Osteoblast (primary cell): ENCODE results near the gene COL24A1. TPM values are rescaled to one million over a fixed set of nuclear protein-coding genes. Genes with fewer than 3 reads are reported as not detected.
"Not testable (repeated sequence)": the region's sequence is repeated elsewhere in the genome, so short reads cannot be mapped to it uniquely, and the experiment has no call there.

Experiments
- DNase-seq: peaks from one replicate; pipeline ENCODE4 v3.0.0; 2011; ENCODE audit warnings: low spot score, mixed read lengths; ENCODE audit not compliant: insufficient read length; ENCODE audit errors: missing footprints
- H2AFZ ChIP-seq: 2 replicates; pipeline ENCODE4 v1.6.0; 2011; ENCODE audit warnings: mild to moderate bottlenecking, low read length
- H3K27ac ChIP-seq: 2 replicates; pipeline ENCODE4 v1.5.1; 2011; ENCODE audit warnings: mild to moderate bottlenecking, low read depth, low read length, moderate library complexity
- H3K27me3 ChIP-seq: 2 replicates; pipeline ENCODE4 v1.6.0; 2012; ENCODE audit warnings: mild to moderate bottlenecking, control low read depth, inconsistent platforms, low read length, moderate library complexity; ENCODE audit not compliant: insufficient read depth
- H3K36me3 ChIP-seq: 2 replicates; pipeline ENCODE4 v1.5.1; 2011; ENCODE audit warnings: mild to moderate bottlenecking, low read length, control low read depth, moderate library complexity; ENCODE audit not compliant: insufficient read depth
- H3K4me1 ChIP-seq: 2 replicates; pipeline ENCODE4 v1.5.1; 2011; ENCODE audit warnings: mild to moderate bottlenecking, low read length, control low read depth, moderate library complexity; ENCODE audit not compliant: insufficient read depth
- H3K4me2 ChIP-seq: 2 replicates; pipeline ENCODE4 v1.6.0; 2011; ENCODE audit warnings: mild to moderate bottlenecking, low read length; ENCODE audit not compliant: insufficient read depth
- H3K4me3 ChIP-seq: fragments of 200-600 bp; sonication (generic); 3 replicates; pipeline ENCODE4 v1.5.1; 2012; ENCODE audit warnings: mild to moderate bottlenecking, low read length, inconsistent platforms; ENCODE audit not compliant: insufficient read depth
- H3K79me2 ChIP-seq: 2 replicates; pipeline ENCODE4 v1.6.0; 2012; ENCODE audit warnings: mild to moderate bottlenecking, low read length, control low read depth, inconsistent platforms; ENCODE audit not compliant: insufficient read depth
- H3K9me3 ChIP-seq: 2 replicates; pipeline ENCODE4 v1.5.1; 2011; ENCODE audit warnings: low read depth, low read length, control low read depth
- H4K20me1 ChIP-seq: 2 replicates; pipeline ENCODE4 v1.6.0; 2012; ENCODE audit warnings: mild to moderate bottlenecking, low read length, control low read depth; ENCODE audit not compliant: insufficient read depth
- total RNA-seq: library from RNA; depleted of rRNA; stranded (reverse); fragments of >200 nt; gene quantifications from 2 replicates; pipeline ENCODE4 v1.2.3, GENCODE V29; 2012
- TF ChIP-seq, protein P1 (sequence below): IDR thresholded peaks from 2 replicates; pipeline ENCODE4 v1.5.1; 2011; ENCODE audit warnings: mild to moderate bottlenecking, low read depth, low read length, moderate library complexity; ENCODE audit errors: extremely low read depth

The COL24A1 gene
- total RNA-seq, 1 donor = 1.1 TPM

DNA sequence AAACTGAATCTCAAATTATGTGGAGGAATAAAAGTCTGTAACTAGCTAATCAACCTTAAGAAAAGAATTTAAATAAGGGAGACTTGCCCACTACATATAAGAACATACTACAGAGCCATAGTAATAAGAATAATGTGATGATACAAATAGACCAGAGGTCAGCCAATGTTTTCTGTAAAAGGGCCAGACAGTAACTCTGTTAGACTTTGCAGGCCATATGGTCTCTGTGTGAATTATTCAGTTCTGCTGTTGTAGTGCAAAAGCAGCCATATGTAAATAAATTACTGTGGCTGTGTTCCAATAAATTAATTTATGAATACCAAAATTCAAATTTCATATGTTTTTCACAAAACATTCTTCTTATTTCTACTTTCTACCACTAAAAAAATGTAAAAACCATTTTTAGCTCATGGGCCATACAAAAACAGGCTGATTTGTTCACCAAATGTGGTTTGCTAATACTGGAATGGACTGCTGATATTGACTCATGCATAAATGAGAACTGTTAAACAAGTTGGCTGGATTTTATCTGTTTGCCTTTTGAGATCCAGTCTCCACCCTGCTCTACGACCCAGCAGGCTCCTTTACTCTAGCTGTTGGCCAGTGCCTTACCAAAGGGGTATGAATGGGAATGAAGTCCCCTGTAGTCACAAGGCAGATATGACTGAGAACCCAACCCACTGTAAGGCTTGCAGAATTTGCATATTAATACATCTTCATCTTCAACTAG, 350.2 kb downstream of the COL24A1 start:
- no peak overlapping the region for H3K4me2 ChIP-seq
- no peaks in the 10 kb centered on the region for H3K36me3 ChIP-seq
- H3K27ac ChIP-seq = no peak overlapping the region
- no peak overlapping the region for H2AFZ ChIP-seq
- no peak for DNase-seq
- H4K20me1 ChIP-seq = no peaks in the 10 kb centered on the region
- TF ChIP-seq, protein P1, sequence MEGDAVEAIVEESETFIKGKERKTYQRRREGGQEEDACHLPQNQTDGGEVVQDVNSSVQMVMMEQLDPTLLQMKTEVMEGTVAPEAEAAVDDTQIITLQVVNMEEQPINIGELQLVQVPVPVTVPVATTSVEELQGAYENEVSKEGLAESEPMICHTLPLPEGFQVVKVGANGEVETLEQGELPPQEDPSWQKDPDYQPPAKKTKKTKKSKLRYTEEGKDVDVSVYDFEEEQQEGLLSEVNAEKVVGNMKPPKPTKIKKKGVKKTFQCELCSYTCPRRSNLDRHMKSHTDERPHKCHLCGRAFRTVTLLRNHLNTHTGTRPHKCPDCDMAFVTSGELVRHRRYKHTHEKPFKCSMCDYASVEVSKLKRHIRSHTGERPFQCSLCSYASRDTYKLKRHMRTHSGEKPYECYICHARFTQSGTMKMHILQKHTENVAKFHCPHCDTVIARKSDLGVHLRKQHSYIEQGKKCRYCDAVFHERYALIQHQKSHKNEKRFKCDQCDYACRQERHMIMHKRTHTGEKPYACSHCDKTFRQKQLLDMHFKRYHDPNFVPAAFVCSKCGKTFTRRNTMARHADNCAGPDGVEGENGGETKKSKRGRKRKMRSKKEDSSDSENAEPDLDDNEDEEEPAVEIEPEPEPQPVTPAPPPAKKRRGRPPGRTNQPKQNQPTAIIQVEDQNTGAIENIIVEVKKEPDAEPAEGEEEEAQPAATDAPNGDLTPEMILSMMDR = no peak
- H3K79me2 ChIP-seq = no peaks in the 10 kb centered on the region
- H3K4me1 ChIP-seq = no peaks in the 10 kb centered on the region
- no peaks in the 10 kb centered on the region for H3K27me3 ChIP-seq
- H3K4me3 ChIP-seq = no peak overlapping the region
- no peaks in the 10 kb centered on the region for H3K9me3 ChIP-seq

DNA sequence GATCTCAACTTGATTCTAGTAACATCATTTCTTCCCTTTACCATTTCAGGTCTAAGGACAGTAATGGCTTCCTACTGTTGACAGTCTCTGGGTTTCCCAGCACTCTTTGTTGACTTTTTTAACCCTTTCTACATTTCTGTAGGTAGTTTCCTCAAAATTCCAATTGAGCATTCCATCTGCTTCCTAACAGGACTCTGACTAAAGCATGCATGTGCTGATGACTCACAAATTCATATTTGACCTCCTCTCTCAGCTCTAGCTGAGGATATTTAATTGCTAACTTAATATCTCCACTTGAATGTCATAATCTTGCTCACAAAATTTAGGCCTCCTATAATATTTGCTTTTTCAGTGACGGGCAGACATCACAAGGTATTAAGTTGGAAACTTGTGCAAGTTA, 355.1 kb downstream of the COL24A1 start:
- Histone ChIP-seq H3K9me3 (no peaks in the 10 kb centered on the region), H3K27ac (no peak overlapping the region), H3K36me3 (no peaks in the 10 kb centered on the region), H3K79me2 (no peaks in the 10 kb centered on the region), H3K4me1 (no peaks in the 10 kb centered on the region), H3K4me3 (no peak overlapping the region), H3K4me2 (no peak overlapping the region), H3K27me3 (no peaks in the 10 kb centered on the region), H4K20me1 (no peaks in the 10 kb centered on the region), H2AFZ (no peak overlapping the region)
- TF ChIP-seq, protein P1 = no peak
- no peak for DNase-seq

DNA sequence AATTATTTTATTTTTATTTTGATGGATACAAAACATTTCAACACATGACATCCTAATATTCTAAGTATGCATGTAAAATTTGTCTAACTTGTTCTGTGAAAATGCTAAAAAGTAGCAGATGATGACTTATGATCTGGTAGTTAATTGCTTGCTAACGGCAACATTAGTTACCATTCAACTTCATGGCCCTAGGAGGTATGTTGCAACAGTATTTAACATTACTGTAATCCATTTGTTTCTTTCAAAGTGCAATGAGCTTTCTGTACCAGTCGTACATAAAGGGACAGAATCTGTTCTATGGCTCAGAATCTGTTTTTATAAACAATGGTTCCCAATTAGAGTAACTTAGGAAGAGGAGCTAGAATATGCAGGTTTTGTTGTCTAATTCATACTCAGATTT, 356.8 kb downstream of the COL24A1 start:
- H3K4me2 ChIP-seq = no peak overlapping the region
- no peaks in the 10 kb centered on the region for H3K36me3 ChIP-seq
- no peaks in the 10 kb centered on the region for H3K9me3 ChIP-seq
- H3K4me1 ChIP-seq = no peaks in the 10 kb centered on the region
- H3K27me3 ChIP-seq = no peaks in the 10 kb centered on the region
- TF ChIP-seq, protein P1 = no peak
- H3K27ac ChIP-seq = no peak overlapping the region
- no peak overlapping the region for H3K4me3 ChIP-seq
- no peaks in the 10 kb centered on the region for H3K79me2 ChIP-seq
- H2AFZ ChIP-seq = no peak overlapping the region
- H4K20me1 ChIP-seq = no peaks in the 10 kb centered on the region
- DNase-seq = no peak

DNA sequence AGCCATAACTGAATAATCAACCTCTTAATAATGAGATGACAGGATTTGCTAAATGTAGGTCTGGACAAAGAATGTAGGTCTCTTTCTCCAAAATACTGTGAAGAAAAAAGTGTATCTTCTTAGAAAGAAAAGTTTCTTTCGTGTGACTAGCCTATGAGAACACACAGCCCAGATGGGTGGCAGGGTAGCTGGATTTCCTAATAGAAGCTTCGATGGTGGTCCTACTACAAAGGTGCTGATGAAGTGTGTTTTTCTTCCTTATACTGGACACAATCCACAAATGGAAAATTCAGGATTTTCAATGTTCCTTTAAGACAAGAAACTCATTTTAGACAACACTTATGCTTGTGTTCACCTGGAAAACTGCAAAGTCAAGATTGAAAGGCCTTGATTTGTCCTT, 358.2 kb downstream of the COL24A1 start:
- H3K36me3 ChIP-seq = no peaks in the 10 kb centered on the region
- DNase-seq = no peak
- TF ChIP-seq, protein P1 = no peak

DNA sequence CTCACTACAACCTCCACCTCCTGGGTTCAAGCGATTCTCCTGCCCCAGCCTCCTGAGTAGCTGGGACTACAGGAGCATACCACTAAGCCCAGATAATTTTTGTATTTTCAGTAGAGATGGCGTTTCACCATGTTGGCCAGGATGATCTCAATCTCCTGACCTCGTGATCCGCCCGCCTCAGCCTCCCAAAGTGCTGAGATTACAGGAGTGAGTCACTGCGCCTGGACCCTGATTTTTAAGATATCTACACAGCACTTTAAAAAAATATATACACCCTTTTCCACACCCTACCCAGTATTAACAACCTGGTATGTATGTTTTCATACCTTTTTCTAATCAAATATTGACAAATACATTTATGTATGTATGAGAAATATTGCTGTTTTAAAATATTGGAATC, 379.6 kb downstream of the COL24A1 start:
- H3K4me2 ChIP-seq, H2AFZ ChIP-seq, H3K9me3 ChIP-seq, H3K36me3 ChIP-seq, H3K27me3 ChIP-seq, H3K27ac ChIP-seq, DNase-seq, H3K4me1 ChIP-seq, H3K79me2 ChIP-seq, H4K20me1 ChIP-seq, H3K4me3 ChIP-seq: not testable (repeated sequence)

More for the DNA sequence above, 358.2 kb downstream of the COL24A1 start:
- no peak overlapping the region for H3K4me3 ChIP-seq
- no peak overlapping the region for H3K4me2 ChIP-seq
- H3K4me1 ChIP-seq = no peaks in the 10 kb centered on the region
- H3K27me3 ChIP-seq = no peaks in the 10 kb centered on the region
- no peak overlapping the region for H3K27ac ChIP-seq
- no peak overlapping the region for H2AFZ ChIP-seq
- no peaks in the 10 kb centered on the region for H3K79me2 ChIP-seq
- no peaks in the 10 kb centered on the region for H3K9me3 ChIP-seq
- H4K20me1 ChIP-seq = no peaks in the 10 kb centered on the region
